Keratinocyte (primary cell): ENCODE results near the gene SLK. TPM values are rescaled to one million over a fixed set of nuclear protein-coding genes. Genes with fewer than 3 reads are reported as not detected.

Experiments
- DNase-seq: peaks from one replicate; pipeline ENCODE4 v3.0.0-alpha.2; 2011; ENCODE audit warnings: low read depth, missing footprints, low spot score
- FAIRE-seq: peaks from 2 replicates; lab custom pipeline; 2011; peaks lifted over from hg19 to GRCh38; lab: Jason Lieb, UNC
- H2AFZ ChIP-seq: 2 replicates; pipeline ENCODE4 v1.6.0; 2012; ENCODE audit warnings: low read length, control low read depth, inconsistent platforms; ENCODE audit not compliant: control insufficient read depth
- H3K27ac ChIP-seq: 2 replicates; pipeline ENCODE4 v1.5.1; 2011; ENCODE audit warnings: low read length; ENCODE audit not compliant: control insufficient read depth, insufficient read depth
- H3K27me3 ChIP-seq: 3 replicates; pipeline ENCODE4 v1.6.0; 2011; ENCODE audit warnings: low read length; ENCODE audit not compliant: control insufficient read depth, insufficient read depth; ENCODE audit errors: extremely low read depth
- H3K36me3 ChIP-seq, 2 experiments: 2 replicates in 1 of 2; 3 replicates in 1 of 2; pipeline ENCODE4 v1.5.1; 2011; ENCODE audit warnings: low read length in 2 of 2, mild to moderate bottlenecking in 1 of 2; ENCODE audit not compliant: control insufficient read depth in 2 of 2, insufficient read depth in 2 of 2; ENCODE audit errors: extremely low read depth in 1 of 2
- H3K4me1 ChIP-seq: 3 replicates; pipeline ENCODE4 v1.5.1; 2011; ENCODE audit warnings: low read length; ENCODE audit not compliant: control insufficient read depth, insufficient read depth; ENCODE audit errors: extremely low read depth
- H3K4me2 ChIP-seq: 3 replicates; pipeline ENCODE4 v1.6.0; 2011; ENCODE audit warnings: low read depth, low read length; ENCODE audit not compliant: control insufficient read depth, insufficient read depth; ENCODE audit errors: extremely low read depth
- H3K4me3 ChIP-seq, 3 experiments: fragments of 200-600 bp in 1 of 3; sonication (generic) in 1 of 3; 2 replicates in 2 of 3; 3 replicates in 1 of 3; pipeline ENCODE4 v1.5.1; 2011 to 2016; ENCODE audit warnings: low read length in 3 of 3, mild to moderate bottlenecking in 3 of 3, control low read depth in 2 of 3, inconsistent platforms in 1 of 3, low read depth in 1 of 3, mixed read lengths in 1 of 3, mixed run types in 1 of 3, moderate library complexity in 1 of 3; ENCODE audit not compliant: control insufficient read depth in 2 of 3, insufficient read depth in 2 of 3; ENCODE audit errors: extremely low read depth in 1 of 3
- H3K79me2 ChIP-seq: 2 replicates; pipeline ENCODE4 v1.6.0; 2012; ENCODE audit warnings: low read length; ENCODE audit not compliant: control insufficient read depth, insufficient read depth
- H3K9ac ChIP-seq: 3 replicates; pipeline ENCODE4 v1.6.0; 2011; ENCODE audit warnings: low read length; ENCODE audit not compliant: control insufficient read depth, insufficient read depth; ENCODE audit errors: extremely low read depth
- H3K9me1 ChIP-seq: 3 replicates; pipeline ENCODE4 v1.6.0; 2011; ENCODE audit warnings: low read length; ENCODE audit not compliant: control insufficient read depth, insufficient read depth; ENCODE audit errors: extremely low read depth
- H3K9me3 ChIP-seq: 2 replicates; pipeline ENCODE4 v1.5.1; 2012; ENCODE audit warnings: low read depth, low read length; ENCODE audit not compliant: control insufficient read depth
- H4K20me1 ChIP-seq: 3 replicates; pipeline ENCODE4 v1.6.0; 2011; ENCODE audit warnings: low read length; ENCODE audit not compliant: control insufficient read depth, insufficient read depth; ENCODE audit errors: extremely low read depth
- CTCF ChIP-seq, 3 experiments: IDR thresholded peaks in 1 of 3; conservative IDR thresholded peaks in 1 of 3; optimal IDR thresholded peaks in 1 of 3; 2 replicates in 2 of 3; 3 replicates in 1 of 3; pipeline versions ENCODE3 to v1.5.1; 2011; ENCODE audit warnings: low read length in 3 of 3, mild to moderate bottlenecking in 3 of 3, moderate library complexity in 2 of 3, control low read depth in 1 of 3, inconsistent platforms in 1 of 3; ENCODE audit not compliant: insufficient read depth in 2 of 3; ENCODE audit errors: extremely low read depth in 1 of 3
- EZH2 ChIP-seq: IDR thresholded peaks from one replicate; pipeline ENCODE4 v1.6.1; 2012; ENCODE audit warnings: inconsistent platforms, mild to moderate bottlenecking, low read length, moderate library complexity
- dilution Hi-C: fragments of 300-500 bp; cut with MboI; formaldehyde crosslinking; loops from one replicate; pipeline ENCODE4 v1.7.0; 2020; ENCODE audit warnings: low sequenced_read_pairs; ENCODE audit not compliant: extremely low pct_ligation_motif_present
- polyA plus RNA-seq, 5 experiments: library from polyadenylated mRNA; depleted of rRNA in 3 of 5; stranded (reverse) in 3 of 5; stranded (forward) in 1 of 5; unstranded in 1 of 5; fragments of >200 nt; gene quantifications; 1 replicate in 1 of 5; 2 replicates in 3 of 5; 3 replicates in 1 of 5; pipeline versions ENCODE4 v1.2.1 to v1.2.3, GENCODE V29; 2011 to 2012; ENCODE audit warnings: missing spikeins in 2 of 5, low read depth in 1 of 5, low replicate concordance in 1 of 5

Gene SLK
- polyA plus RNA-seq, 1 donor (not counting 4 experiments of a cell fraction or from before 2014, with no cell fraction given), result 36.7 TPM

- no peak overlapping the region for H2AFZ ChIP-seq
- no peaks in the 10 kb centered on the region for H3K9me1 ChIP-seq
- no peaks in the 10 kb centered on the region for H3K27me3 ChIP-seq
- dilution Hi-C loops, result no loop called here
- H3K9ac ChIP-seq, result no peak overlapping the region
- H3K79me2 ChIP-seq, result no peaks in the 10 kb centered on the region
- TF ChIP-seq CTCF (optimal IDR thresholded peaks at IDR 0.05 in 1 of 3, IDR thresholded peaks at IDR 0.05 in 1 of 3, conservative IDR thresholded peaks at IDR 0.05 in 1 of 3; ENCODE audit: extremely low read depth in 1 of 3, insufficient read depth in 2 of 3, low read length in 3 of 3) (no peak), EZH2 (no peak)
- no peak for FAIRE-seq
- H4K20me1 ChIP-seq, result peaks cover 7% of the 10 kb centered on the region
- H3K27ac ChIP-seq, result no peak overlapping the region
- no peak for DNase-seq
- H3K4me3 ChIP-seq, result no peak overlapping the region
- no peak overlapping the region for H3K4me2 ChIP-seq
- peaks cover 44 to 64% of the 10 kb centered on the region in 2 experiments for H3K36me3 ChIP-seq
- H3K9me3 ChIP-seq, result no peaks in the 10 kb centered on the region
- H3K4me1 ChIP-seq, result no peaks in the 10 kb centered on the region
These were observed 65.3 kb downstream of the SLK start for GRCh38 chr10:104032144-104032775.

GRCh38 chr10:104033401-104033930 lies 66.5 kb downstream of the SLK start:
- FAIRE-seq (no peak), DNase-seq (no peak)
- no peak overlapping the region for H2AFZ ChIP-seq
- peaks cover 55 to 66% of the 10 kb centered on the region in 2 experiments for H3K36me3 ChIP-seq
- dilution Hi-C loops, result no loop called here
- no peak overlapping the region for H3K9ac ChIP-seq
- no peaks in the 10 kb centered on the region for H3K27me3 ChIP-seq
- peaks cover 7% of the 10 kb centered on the region for H4K20me1 ChIP-seq
- H3K9me1 ChIP-seq, result no peaks in the 10 kb centered on the region
- H3K4me1 ChIP-seq, result no peaks in the 10 kb centered on the region
- H3K27ac ChIP-seq, result no peak overlapping the region
- H3K79me2 ChIP-seq, result no peaks in the 10 kb centered on the region
- no peaks in the 10 kb centered on the region for H3K9me3 ChIP-seq
- TF ChIP-seq EZH2 (no peak), CTCF (optimal IDR thresholded peaks at IDR 0.05 in 1 of 3, IDR thresholded peaks at IDR 0.05 in 1 of 3, conservative IDR thresholded peaks at IDR 0.05 in 1 of 3; ENCODE audit: extremely low read depth in 1 of 3, insufficient read depth in 2 of 3, low read length in 3 of 3) (no peak)
- no peak overlapping the region for H3K4me2 ChIP-seq
- H3K4me3 ChIP-seq, result no peak overlapping the region
